GM10266 (cell line): ENCODE data around the gene PSTPIP1.

Source experiments
- DNase-seq: peaks from one replicate; pipeline ENCODE4 v3.0.0; 2012; ENCODE audit errors: extremely low spot score
- CTCF ChIP-seq: IDR thresholded peaks from 2 replicates; pipeline ENCODE4 v1.5.1; 2012; ENCODE audit warnings: mild to moderate bottlenecking, low read depth; ENCODE audit not compliant: control insufficient read depth, insufficient read depth; ENCODE audit errors: missing control alignments

The PSTPIP1 gene

GRCh38 chr15:77063249-77063648 lies 68.3 kb downstream of the PSTPIP1 start:
- TF ChIP-seq CTCF, result no peak
- no peak for DNase-seq

GRCh38 chr15:77064063-77064462 lies 69.1 kb downstream of the PSTPIP1 start:
- no peak for DNase-seq
- no peak for TF ChIP-seq CTCF

- TF ChIP-seq CTCF, result no peak
- no peak for DNase-seq
These were observed 69.8 kb downstream of the PSTPIP1 start for GRCh38 chr15:77064539-77065308.

- no peak for TF ChIP-seq CTCF
- no peak for DNase-seq
These were observed 72.2 kb downstream of the PSTPIP1 start for GRCh38 chr15:77066971-77067690.

- no peak for TF ChIP-seq CTCF
- DNase-seq, result no peak
These were observed 72.9 kb downstream of the PSTPIP1 start for GRCh38 chr15:77067691-77068367.

GRCh38 chr15:77068633-77069032 lies 73.7 kb downstream of the PSTPIP1 start:
- TF ChIP-seq CTCF, result no peak
- DNase-seq, result no peak
